Kidney glomerular epithelial cell (primary cell): ENCODE measurements around the gene RSPH9.

Source experiments
- DNase-seq: peaks from one replicate; lab custom pipeline; 2025; lab: John Stamatoyannopoulos, UW

The RSPH9 gene, protein sequence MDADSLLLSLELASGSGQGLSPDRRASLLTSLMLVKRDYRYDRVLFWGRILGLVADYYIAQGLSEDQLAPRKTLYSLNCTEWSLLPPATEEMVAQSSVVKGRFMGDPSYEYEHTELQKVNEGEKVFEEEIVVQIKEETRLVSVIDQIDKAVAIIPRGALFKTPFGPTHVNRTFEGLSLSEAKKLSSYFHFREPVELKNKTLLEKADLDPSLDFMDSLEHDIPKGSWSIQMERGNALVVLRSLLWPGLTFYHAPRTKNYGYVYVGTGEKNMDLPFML

GRCh38 chr6:43644940-43645612 lies at the start of gene RSPH9:
Gene RSPH9 (plus strand): TSS chr6:43645036. CDS start chr6:43645099, 63 bp downstream.
- no peak for DNase-seq

- DNase-seq, result no peak
These were observed 44.2 kb upstream of the RSPH9 start for GRCh38 chr6:43600595-43600994.

DNA sequence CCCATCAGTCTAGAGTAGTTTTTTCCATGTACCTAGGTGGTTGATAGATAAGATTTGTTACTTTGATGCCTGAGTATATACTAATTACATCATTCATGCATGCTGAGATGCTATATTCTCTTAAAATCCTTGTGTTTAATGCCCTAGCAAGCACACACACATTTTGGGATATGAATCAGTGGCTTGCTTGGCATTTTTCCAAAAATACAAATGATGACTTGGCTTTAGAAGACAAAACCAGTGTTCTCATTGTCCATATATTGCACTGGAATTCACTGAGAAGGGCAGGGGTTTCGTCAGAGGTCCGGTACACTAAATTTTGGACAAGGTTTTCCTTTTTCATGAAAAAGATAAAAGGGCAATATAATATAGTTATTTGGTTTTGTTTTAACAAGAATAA lies 40.7 kb upstream of the RSPH9 start:
- no peak for DNase-seq

GRCh38 chr6:43606019-43606418 lies 38.8 kb upstream of the RSPH9 start:
- DNase-seq, result no peak

- peak; percentile 69 for DNase-seq
These were observed 36.5 kb upstream of the RSPH9 start for GRCh38 chr6:43608310-43608763.

DNA sequence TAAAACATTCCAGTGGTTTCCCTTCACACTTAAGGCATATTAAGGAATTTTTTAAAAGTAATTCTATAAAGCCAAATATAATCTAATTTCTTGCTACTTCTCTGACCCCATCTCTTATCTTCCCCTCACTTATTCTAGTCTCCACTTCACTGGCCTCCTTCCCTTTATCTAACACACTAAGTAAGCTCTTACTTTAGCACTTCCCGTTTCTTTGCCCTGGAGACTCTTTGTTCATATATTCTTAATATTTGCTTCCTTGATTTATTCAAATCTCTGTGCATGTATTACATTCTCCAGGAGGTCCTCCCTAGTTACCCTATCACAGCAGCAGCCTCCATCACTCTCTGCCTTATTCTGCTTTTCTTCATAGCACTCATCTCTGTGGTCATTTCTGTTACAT lies 36.0 kb upstream of the RSPH9 start:
- DNase-seq, result no peak

DNA sequence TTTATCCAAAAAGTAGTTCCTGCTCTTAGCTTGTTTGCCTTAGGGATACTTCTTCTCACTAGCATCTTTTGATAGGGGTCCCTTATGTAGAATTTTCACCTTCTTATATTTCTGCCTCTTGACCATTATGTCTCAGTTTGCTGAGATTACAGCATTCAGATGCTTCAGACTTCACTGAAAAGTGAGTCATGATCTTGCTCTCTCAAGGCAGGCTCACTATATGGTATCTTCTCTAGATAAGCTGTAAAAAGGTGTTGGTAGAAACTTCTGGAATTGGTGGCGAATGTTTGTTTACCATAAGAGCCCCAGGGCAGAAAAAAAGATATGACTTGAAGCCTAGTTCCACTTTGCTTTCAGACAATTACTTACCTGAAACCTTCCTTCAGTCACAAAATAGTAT lies 35.4 kb upstream of the RSPH9 start:
- no peak for DNase-seq

DNA sequence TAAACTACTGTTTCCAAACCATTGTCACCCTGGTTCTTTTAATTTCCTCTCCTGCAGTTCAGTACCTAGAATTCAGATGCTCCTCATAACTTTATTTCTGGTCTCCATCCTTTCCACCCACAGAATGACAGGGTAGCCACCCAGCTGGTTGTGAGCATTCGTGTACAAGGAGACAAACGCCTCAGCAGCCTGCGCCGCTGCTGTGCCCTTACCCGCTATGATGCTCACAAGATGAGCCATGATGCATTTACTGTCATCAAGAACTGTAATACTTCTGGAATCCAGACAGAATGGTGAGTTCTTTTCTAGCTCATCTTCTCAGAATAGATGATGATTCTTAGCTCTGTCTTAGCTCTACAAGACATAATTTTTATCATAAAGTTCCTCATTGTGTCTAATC lies 34.4 kb upstream of the RSPH9 start:
- no peak for DNase-seq

GRCh38 chr6:43613721-43614395 lies 31.0 kb upstream of the RSPH9 start:
- DNase-seq, result no peak

DNA sequence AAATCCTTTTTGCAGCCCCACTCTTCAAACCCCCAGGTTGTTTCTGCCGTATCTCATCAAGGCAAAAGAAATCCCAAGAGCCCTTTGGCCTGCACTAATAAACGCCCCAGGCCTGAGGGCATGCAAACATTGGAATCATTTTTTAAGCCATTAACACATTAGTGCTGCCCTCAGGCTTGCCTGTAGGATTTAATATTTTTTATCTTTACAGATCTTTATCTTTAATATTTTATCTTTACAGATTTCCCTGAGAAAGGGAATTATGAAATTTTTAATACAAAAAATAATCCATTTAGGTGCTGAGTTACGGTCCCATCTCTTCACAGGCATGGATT lies 30.5 kb upstream of the RSPH9 start:
- DNase-seq, result no peak

DNA sequence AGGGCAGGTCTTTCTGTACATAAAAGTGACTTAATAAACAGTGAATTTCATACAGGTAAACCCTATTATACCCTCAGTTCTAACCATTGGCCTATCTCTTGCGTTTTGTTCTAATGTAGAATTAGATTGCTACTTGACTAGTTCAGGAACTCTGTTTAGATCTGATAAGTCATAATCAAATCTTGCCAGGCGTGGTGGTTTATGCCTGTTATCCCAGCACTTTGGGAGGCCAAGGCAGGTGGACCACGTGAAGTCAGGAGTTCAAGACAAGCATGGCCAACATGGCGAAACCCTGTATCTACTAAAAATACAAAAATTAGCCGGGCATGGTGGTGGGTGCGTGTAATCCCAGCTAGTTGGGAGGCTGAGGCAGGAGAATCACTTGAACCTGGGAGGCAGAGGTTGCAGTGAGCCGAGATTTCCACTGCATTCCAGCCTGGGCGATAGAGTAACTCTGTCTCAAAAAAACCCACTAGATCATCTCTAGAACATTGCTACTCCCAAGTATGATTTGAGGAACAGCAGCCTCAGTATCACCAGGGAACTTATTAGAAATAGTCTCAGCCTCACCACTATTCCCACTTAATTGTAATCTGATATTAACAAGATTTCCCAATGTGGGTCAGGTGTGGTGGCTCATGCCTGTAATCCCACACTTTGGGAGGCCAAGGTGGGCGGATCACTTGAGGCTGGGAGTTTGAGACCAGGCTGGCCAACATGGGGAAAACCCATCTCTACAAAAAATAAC lies 27.9 kb upstream of the RSPH9 start:
- DNase-seq, result no peak

- DNase-seq, result no peak
These were observed 23.6 kb upstream of the RSPH9 start for GRCh38 chr6:43621078-43621835.

DNA sequence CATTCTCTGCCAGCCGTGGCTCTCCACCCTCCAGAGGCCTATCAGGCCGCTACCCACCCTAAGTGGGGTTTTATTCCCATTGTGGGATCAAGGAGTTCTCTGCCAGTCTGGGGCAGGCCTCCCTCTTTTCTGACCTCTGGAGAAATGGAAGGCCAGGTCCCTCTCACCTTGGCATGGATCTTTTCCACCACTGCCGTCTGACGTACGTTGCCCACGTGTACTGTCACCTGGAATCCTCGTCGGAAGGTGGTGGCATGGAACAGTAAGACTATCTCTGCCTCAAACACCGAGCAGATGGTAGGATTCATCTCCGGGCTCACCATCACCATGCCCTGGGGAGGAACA lies 23.0 kb upstream of the RSPH9 start:
- DNase-seq, result no peak

GRCh38 chr6:43622541-43622940 lies 22.3 kb upstream of the RSPH9 start:
- DNase-seq, result no peak

- no peak for DNase-seq
These were observed 20.7 kb upstream of the RSPH9 start for GRCh38 chr6:43623880-43624785.

DNA sequence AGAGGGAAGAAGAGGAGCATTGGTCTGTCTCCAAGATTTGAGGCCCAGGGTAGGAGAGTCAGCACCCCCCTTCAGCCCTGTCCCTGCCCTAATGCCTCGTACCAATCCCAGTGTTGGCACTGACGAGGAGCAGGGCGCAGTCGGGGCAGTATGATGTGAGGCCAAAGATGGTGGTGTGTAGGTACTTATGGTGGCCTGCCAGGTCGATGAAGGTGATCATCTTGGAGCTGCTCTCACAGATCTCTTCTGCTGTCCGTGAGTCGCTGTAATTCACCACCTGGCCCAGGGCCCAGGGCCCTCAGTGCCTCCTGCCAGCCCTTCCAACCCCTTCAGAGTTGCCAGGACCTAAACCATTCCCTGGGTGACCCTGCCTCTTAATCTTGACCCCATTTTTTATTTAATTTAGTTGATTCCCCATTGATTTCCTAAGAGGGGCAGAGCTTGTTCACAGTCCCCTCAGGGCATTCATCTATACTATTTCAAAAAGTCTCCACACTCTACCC lies 20.0 kb upstream of the RSPH9 start:
- DNase-seq, result no peak

DNA sequence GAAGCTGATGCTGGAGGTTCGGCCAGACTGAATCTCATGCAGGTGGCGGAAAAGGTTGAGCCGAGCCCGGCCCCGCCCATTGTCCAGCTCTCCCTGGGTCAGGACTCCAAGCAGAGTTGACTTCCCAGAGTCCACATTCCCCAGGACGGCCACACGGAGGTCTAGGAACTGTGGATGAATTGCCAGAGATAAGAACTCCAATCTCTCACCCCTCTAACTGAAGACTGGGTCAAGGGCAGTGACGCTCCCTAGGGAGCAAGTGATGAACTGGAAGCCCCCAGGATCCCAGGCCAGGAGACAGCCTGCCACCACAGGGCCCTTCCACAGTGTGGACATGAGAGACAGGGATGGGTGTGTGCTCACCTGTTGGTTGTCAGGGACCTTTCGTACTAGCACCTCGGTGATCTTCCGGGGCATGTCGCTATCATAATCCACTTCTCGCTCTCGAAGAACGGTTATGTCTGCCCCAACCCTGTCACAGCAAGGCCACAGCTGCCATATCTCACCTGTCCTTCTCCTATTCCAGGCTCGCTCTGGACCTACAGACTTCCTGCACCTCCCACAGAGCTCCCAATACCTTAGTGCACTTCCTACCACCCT lies 19.3 kb upstream of the RSPH9 start:
- no peak for DNase-seq

DNA sequence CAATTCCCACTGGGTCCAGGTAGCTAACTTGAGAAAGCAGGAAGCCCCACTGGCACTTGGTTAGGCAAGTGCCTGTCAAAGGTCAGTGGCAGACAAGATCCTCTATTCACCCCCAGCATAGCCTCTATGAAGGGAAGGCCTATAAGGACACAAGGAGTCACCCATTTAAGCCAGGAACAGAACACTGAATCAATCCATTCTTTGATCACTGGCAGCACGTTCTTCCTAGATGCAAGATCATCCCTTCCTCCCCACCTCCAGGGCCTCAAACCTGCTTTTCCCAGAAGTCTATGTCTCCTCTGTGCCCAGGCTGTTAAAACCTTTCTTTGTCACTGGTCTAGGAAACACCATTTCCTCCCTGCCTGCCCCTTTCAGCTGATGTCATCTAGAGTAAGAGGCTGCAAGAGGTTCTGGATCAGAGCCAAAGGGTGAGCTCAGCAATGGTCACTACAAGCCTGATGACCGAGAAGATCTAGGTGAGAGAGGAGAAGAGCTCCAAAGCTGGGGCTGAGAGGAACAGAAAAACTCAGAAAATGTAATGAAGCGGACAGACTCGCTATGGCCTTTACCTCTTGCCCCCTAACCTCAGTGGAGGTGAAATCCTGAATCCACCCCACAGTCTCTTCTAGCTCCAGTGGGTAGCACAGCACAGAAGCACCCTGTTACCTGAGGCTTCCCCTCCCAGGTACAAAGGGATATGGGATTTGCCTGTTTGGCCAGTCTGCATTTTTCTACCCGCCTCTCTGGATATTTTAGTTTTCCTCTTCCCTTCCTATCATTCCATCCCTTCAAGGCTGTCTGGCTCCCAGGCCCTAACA lies 17.6 kb upstream of the RSPH9 start:
- peak; percentile 91 for DNase-seq

- peak; percentile 42 for DNase-seq
These were observed 16.3 kb upstream of the RSPH9 start for GRCh38 chr6:43628393-43629103.
